ENCODE data around the gene MYRIP.
"Not testable (repeated sequence)": the region's sequence is repeated elsewhere in the genome, so short reads cannot be mapped to it uniquely, and the experiment has no call there.

Gene MYRIP

DNA sequence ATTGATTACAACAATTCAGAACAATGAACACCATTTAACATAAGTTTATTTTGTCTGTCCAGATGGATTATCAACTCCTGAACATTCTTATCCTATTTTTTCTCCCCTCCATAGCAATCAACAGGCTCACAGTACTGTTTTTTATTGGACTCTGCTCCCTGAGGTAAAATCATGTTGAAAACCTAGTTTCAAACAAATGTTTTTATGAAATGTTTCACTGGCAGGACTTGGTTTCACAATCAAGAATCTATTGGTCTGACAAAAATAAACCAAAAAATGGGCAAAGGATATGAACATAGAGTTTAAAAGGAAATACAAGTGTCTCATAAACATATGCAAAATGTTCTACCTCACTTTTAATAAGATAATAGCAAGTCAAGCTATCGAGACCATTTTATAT is 2.6 kb upstream of the MYRIP start:
- no peak for DNase-seq (ENCODE audit: low spot score)

DNA sequence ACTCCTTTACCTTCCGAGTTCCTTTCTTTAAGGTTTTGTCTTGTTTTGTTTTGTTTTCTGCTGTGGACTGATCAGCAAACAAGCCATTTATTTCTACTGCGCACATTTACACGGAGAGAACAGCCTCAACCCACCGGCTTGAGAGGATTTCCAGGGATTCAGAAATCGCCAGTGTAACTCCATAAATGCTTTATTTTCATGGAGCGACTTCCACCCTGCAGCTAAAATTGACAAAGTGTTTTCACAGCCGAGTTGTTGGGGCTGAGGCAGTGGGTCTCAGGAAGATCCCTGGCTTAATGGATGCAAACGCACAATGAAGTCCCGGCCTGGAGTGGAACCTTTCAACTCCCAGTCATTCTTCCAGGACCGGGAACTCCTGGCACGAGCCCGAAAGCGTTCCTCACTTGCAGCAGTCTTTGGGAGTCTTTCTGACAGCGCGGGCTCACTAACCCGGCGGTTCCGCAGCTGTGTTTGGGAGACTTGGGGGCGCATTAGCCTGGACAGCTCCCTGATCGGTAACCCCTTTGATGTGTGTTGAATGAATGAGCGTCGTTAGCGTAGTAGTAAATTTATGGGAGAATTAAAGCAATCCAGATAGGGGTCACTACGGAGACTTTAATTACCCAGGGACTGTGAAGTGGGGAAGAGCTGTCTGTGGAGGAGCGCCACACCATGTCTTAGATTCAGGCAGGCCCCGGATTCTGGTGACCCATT is 785 bp upstream of the MYRIP start:
- peak; percentile 45 for DNase-seq (ENCODE audit: low spot score)

DNA sequence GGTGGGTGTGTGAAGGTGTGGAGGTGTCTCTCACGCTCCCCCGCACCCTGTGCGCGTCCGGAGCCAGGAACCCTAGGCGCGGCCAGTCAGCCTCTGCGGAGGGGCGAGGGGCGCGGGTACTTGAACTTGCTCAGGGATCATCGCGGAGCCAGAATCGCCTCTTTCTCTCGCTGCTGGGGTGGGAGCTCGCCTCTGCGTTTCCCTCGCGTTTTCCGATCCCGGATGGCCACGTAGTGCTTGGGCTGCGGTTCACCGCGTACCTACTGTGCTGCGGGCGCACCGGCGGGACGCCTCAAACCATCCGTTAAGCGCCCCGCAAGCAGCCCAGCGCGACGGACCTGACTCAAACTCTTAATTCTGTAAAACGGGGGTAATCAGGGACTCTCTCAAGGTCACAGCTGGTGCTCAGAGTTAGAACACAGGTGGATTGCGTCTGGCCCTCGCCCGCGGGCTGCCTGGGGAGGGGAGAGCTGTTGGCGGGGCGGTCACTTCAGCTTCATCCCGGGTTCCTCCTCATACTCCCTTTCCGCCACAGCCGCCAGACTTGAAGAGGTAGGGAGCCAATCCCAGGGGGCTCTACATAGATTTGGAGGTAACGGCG is 686 bp downstream of the MYRIP start:
- DNase-seq (ENCODE audit: low spot score): peak; percentile 57

DNA sequence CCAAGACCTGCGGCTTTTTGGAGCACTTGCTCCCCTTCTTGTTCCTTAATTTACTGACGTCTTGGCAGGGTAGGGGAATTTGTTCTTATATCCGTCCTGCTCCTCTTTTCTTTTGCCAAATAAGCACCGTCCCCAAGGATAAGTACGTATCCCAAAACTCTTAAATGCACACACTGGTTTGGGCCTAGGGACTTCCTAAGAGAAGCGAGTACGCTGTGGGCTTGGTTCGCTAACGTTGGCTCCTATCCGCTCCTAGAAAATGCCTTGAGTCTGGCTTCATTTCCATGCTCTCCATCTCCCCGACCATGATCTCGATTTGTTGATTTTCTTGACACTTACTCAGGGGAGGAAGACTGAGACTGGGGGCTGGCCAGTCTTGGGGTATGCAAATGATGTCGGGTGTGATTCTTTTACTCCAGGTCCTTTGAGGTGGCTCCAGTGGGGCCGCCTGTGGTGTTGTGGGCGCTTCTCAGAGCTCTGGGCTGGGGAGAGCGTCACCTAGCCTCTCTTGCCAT is 1.3 kb downstream of the MYRIP start:
- no peak for DNase-seq (ENCODE audit: low spot score)

DNA sequence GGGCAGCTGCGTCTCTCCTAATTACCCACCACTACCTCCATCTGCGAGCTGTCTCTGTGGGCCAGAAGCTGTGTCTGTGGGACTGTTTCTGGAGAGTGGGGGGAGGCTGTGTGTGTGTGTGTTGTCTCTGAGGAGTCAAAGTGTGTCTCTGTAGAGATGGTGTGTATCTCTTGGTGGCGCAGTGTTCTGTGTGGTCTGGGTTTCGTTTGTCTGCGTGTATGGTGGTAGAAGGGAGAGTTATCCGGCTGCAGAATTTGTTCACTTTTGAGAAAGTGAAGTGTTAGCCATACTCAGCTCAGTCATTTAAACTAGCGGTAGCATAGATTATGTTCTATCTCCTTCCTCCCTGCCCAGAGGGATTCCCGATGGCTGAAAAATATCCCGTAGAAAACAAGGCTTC is 2.2 kb downstream of the MYRIP start:
- DNase-seq (ENCODE audit: low spot score): no peak

DNA sequence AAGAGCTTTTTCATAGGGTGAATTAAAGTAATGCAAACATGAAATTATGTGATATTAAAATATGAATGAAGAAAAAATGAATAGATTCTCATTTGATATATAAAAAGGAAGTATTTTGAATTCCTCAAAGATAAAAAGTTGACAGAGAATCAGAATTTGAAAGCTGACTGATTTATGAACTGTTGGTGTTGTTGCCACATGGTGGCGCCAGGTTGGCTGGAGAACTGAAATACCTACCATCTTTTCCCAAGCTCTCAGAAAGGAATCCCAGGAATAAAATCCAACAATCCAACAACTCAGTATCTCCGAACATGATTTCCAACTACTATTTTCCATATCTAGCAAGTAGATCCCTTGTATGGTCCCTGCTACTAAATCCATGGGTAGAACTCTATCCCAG is 3.1 kb downstream of the MYRIP start:
- peak; percentile 41 for DNase-seq (ENCODE audit: low spot score)

DNA sequence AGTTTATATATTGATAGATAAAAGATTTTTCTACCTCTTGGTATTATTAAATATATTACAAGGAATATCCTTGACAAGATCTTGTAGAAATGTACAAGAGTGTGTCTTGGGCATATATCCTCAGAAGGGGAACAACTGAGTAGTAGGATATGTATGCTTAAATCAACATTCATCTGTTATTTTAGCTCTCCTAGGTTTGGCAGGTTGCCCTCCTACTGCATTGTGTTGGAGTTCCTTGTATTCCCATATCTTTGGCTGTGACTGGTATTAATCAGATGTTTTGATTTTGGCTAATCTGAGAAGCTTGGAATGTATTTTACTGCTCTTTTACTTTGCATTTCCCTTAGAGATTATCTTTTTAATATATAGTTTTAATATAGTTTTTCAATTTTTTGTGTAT is 4.6 kb downstream of the MYRIP start:
- no peak for DNase-seq (ENCODE audit: low spot score)

DNA sequence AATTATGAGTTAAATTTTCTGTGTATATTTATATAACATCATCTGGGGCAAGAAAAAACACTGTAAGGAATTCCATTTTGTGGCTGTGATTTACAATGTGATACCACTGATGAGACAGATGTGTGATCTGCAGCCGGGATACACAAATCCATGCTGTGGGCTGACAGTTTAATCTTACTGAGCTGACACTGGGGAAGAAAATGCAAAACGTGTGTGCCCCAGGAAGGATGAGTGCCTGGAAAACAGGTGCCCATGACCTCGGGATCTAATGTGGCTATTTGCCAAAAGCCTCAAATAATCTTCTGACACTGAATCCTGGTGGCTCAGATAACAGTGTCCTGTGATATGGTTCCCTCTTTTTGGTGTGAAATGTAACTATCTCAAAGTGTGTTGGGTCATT is 10.5 kb downstream of the MYRIP start:
- DNase-seq (ENCODE audit: low spot score): no peak

DNA sequence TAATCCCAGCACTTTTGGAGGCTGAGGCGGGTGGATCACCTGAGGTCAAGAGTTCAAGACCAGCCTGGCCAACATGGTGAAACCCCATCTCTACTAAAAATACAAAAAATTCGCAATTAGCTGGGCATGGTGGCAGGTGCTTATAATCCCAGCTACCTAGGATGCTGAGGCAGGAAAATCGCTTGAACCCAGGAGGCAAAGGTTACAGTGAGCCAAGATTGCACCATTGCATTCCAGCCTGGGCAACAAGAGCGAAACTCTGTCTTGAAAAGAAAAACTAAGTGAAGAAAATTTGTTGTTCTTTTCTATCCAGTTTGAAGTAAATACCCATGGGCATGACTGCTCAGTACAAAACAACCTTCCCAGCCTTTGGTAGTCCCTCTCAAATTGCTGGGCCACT is 24.4 kb downstream of the MYRIP start:
- not testable (repeated sequence) for DNase-seq (ENCODE audit: low spot score)

DNA sequence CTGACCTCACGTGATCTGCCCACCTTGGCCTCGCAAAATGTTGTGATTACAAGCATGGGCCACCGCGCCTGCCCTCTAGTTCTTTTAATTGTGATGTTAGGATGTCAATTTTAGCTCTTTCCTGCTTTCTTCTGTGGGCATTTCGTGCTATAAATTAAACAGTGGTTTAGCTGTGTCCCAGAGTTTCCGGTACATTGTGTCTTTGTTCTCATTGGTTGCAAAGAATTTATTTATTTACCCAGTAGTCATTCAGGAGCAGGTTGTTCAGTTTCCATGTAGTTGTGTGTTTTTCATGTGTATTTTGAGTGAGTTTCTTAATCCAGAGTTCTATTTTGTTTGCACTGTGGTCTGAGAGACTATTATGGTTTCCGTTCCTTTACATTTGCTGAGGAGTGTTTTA is 30.1 kb downstream of the MYRIP start:
- DNase-seq (ENCODE audit: low spot score): no peak

DNA sequence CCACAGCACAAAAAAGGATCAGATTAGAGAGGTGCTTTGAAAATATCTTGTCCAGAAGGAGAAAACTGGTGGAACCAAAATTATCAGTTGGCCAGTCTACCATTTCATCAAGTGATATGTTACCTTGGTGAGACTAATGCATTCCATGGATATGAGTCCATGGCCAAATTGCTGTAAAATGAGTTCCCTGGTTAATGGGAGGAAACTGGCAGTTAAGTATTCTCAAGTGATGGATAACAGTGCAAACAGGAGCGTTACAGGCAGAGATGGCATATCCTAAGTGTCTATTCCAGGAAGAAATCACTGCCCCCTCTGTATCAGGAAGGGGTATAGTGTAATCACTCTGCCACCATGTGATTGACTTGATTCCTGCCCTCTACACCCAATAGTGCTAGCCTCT is 34.0 kb downstream of the MYRIP start:
- no peak for DNase-seq (ENCODE audit: low spot score)

DNA sequence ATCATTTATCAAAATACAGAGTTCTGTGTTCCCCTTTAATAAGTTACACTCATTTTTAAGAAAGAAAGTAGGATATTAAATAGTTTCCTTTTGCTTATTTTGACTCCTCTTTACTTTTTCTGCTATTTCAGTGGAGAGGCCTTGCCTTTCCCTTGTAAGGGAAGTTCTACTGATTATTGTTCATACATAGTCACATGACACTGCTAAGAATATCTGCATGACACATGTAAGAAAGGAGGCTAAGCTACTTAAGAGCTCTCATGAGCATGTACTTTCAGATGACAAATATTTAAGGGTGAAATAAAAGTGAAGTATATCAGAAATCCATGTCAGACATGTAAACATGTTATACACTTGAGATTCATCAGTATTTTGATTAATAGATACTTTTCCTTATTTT is 39.0 kb downstream of the MYRIP start:
- no peak for DNase-seq (ENCODE audit: low spot score)

DNA sequence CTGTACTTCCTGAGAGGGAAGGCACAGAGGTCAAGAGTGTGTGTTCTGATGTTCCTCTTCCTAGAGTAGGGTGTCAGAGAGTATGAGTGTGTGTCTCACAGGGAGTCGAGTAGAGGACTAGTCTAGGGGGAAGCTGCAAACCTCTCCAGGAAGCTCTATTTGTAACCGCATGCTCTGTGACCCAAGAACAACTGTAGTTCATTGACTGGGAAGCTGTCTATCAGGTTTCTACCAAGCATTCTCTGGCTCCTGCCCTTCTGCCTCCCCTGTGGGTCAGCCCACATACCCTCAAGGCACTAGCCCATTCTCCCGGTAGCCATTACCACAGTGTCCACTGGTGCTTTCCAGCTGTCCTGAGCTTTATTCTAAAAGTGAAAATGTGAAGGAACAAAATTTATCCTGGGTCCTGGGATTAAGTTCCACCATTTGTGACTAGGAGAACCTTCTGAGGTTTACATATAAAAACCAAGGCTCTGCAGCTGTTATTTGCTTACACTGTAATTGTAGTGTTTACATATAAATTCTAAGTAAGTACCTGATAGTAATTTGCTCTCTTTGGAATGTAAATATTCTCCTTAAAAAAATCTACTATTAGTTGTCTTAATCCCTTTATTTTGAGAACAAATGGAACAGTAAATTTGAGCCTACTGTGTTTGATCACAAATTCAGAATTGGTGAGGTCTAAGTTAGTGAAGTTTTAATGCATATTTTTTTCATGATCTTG is 40.7 kb downstream of the MYRIP start:
- no peak for DNase-seq (ENCODE audit: low spot score)

DNA sequence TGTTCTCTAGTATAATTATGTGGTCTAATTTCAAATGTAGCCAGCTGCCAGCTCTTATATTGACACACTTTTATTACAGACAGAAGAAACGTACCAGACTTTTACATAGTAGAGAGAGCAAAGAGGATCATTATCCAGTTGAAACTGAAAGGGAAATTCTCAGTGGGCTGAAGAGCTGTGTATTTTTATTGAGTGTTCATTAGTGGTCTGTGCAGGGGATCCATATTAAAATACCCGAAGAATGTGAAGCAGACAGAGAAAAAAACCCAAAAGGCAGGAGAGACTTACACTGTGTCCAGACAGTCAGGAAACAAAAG is 41.3 kb downstream of the MYRIP start:
- no peak for DNase-seq (ENCODE audit: low spot score)

DNA sequence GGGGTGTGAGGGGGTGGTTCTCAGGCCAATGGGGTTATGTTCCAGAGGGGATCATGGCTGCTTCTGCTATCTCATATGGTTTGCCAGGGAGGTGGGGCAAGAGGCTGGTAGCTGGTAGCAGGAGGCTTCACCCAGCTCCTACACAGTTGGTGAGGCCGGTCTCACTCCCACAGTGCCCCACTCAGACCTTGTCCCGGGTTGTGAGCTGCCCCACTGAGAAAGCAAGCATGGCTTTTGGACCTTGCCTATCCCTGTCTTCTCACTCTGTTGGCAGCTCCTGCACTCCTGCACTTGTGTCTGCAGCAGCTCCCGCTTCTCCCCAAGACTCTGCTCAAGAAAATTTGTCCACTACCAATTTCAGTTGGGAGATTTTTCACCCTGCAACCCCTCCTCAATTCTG is 46.1 kb downstream of the MYRIP start:
- no peak for DNase-seq (ENCODE audit: low spot score)

DNA sequence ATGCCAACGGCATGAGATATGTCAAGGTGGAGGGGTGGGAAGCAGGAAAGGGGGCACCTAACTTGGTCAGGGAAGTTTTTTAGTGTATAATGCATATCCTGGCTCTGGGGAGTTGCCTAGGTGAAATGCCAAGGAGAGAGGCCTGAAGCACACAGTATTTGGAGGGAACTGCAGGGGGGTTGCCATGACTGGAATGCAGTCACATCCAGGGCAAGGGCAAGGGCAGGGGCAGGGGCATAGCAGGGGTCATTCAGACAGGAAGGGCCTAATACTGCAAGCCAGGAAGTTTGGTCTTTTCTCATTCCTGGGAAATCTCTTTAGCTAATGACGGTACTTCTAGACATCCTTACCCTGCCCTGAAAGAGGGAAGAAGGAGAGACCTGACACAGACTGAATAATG is 60.5 kb downstream of the MYRIP start:
- DNase-seq (ENCODE audit: low spot score): no peak

DNA sequence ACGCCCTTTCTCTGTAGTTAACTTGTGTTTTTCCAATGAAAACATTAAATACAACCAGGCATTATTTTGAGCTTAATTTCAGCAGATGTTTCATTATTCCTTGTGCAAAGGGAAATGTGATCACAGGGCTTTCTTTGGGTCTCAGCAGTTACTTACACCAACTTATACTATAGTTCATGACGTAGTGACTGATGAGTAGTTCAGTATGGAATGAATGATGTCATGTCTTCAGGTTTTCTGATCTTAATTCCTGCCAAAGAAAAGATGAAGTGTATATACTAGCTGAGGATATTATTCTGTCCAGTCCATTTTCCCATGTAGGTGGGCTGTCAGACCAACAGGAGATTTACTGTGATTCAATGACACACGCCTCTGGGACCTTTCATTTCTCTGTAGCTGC is 61.3 kb downstream of the MYRIP start:
- DNase-seq (ENCODE audit: low spot score): no peak

DNA sequence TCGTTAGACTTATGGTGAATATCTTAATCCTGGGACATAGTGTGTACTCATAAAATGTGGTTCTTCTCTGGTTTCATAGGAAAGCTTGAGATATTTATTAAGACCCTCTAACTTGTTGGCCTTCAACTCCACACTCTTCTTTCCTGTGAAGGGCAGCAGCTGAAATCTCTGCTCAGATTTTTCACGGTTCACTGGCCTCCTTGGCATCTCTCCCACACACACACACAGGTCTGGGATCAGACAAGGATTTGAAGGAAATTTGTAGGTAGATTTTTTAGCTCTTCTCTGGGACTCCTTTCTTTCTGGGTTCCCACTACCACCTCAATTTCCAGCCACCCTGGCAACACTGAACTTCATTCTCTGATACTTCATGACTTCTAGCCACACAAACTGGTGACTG is 70.2 kb downstream of the MYRIP start:
- no peak for DNase-seq (ENCODE audit: low spot score)

DNA sequence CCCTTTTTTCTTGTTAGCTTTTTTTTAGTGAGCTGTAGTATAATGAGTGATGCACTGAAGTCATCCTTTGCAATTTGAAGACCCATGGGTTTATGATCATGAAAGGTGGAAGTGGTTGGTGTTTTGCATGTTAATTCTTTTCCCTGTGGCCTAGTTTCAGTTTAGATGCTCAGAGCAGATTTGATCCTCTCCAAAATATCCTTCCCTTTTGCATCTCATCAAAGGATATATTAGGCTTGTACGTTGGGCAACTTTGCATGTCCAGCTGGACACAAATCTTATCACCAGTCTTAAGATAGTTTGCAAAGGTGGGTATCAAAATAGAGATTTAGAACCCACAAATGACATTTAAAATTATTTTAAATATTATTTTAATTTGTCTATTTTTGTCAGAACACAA is 72.7 kb downstream of the MYRIP start:
- no peak for DNase-seq (ENCODE audit: low spot score)

DNA sequence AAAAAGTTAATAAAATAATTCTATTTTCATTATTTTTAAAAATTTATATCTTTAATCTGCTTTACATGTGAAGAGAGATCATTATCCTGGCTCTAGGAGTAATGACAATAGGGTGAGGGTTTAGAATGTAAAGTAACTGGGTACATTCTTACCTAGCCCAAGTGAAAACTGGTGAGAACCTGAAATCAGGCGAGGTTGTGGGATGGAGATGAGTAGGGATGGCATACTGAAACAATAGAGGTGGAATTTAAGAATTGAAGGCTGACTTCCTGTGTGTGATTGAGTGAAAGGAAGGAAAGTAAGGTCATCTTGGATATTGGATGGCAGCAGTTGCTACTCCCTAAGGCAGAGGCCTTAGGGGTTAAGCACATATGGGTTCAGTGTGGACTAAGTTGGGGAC is 82.7 kb downstream of the MYRIP start:
- no peak for DNase-seq (ENCODE audit: low spot score)

DNA sequence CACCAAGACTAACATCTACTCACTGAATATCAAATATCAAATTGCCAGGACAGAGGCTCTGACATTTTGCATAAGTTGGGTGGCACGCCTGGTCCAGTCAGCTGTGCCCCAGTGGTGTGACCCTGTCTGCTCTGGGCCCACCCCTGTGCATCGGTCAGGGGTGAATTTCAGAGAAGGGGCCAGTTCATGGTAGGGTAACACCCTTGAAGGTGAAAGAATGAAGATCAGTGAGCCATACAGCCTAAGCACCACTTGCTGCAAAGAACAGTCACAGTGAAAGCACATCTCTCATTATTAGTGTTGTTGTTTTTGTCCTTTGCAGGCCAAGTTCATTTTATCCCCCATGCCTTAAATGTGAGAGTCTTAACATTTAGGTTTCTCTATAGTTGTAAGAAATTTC is 86.8 kb downstream of the MYRIP start:
- no peak for DNase-seq (ENCODE audit: low spot score)

DNA sequence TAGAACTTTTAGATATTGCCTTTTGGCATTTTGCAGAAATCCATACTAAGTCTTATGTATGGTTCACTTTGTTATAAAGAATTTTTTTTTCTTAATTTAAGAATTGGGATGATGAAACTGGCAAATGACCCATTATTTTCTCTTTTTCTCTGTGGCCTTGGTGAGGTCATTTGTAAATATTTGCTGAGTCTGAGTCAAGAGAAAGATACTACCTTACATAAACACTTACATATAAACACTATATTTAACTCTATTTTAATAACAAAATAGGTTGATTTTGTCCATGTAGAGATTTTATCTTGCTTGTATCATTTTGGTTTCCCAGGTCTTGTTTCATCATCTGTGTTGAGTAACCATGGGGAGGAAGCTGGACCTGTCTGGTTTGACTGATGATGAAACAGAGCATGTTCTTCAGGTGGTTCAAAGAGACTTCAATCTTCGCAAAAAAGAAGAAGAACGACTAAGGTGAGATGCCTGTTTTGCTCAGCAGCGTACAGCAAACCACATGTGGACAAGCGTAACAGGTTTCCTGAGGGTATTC is 91.1 kb downstream of the MYRIP start:
- no peak for DNase-seq (ENCODE audit: low spot score)

DNA sequence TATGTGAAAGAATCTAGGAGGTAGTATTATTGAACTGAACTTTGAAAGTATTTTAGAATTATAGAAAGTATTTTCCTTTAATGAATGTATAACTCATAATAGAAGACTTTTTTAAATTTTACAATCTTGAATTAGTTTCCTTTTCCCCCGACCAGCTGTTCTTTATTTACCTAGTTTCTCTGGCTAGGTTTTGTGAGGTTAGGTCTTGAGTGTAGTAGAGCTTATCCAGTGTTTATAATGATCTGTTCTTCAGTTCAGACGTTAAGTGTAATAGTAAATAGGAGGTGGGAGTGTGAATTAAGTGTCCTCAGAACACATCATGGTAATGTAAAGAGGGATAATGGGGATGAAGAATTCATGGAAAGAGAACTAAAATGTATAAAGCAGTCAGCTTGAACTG is 93.8 kb downstream of the MYRIP start:
- no peak for DNase-seq (ENCODE audit: low spot score)
